Thyroid gland (tissue), 4 donors: ENCODE measurements around the gene PXN. TPM values are rescaled to one million over a fixed set of nuclear protein-coding genes. Genes with fewer than 3 reads are reported as not detected.

ENCODE experiments used
- DNase-seq, 2 donors: peaks; one replicate each; pipeline ENCODE4 v3.0.0-alpha.2; 2019
- H3K27ac ChIP-seq, 3 donors: fragments of 200-600 bp; sonication (generic); 1 replicate in 2 of 3; 2 replicates in 1 of 3; pipeline ENCODE4 v1.5.1; 2016 to 2019; ENCODE audit warnings: mild to moderate bottlenecking in 1 of 3, moderate library complexity in 1 of 3
- H3K27me3 ChIP-seq: fragments of 200-600 bp; sonication (generic); one replicate; pipeline ENCODE4 v1.5.1; 2019
- H3K36me3 ChIP-seq, 2 donors: fragments of 200-600 bp; sonication (generic); one replicate each; pipeline ENCODE4 v1.5.1; 2016 to 2019
- H3K4me1 ChIP-seq, 2 donors: fragments of 200-600 bp; sonication (generic); one replicate each; pipeline ENCODE4 v1.5.1; 2017 to 2019
- H3K4me3 ChIP-seq, 3 donors: fragments of 200-600 bp; sonication (generic); replicated peaks in 1 of 3; 1 replicate in 2 of 3; 2 replicates in 1 of 3; pipeline ENCODE4 v1.5.1; 2016; ENCODE audit warnings: mild to moderate bottlenecking in 1 of 3
- H3K9me3 ChIP-seq: fragments of 200-600 bp; sonication (generic); one replicate; pipeline ENCODE4 v1.5.1; 2017
- CTCF ChIP-seq, 6 experiments: fragments of 200-600 bp in 3 of 6; fragments of 450-650 bp in 3 of 6; sonication (generic) in 3 of 6; IDR thresholded peaks; one replicate each; pipeline ENCODE4 v1.5.1; 2016 to 2019; ENCODE audit warnings: antibody characterized with exemption in 6 of 6, mild to moderate bottlenecking in 2 of 6, inconsistent platforms in 1 of 6, moderate library complexity in 1 of 6
- POLR2A ChIP-seq, 2 donors: fragments of 450-650 bp; IDR thresholded peaks; one replicate each; pipeline ENCODE4 v1.6.1; 2017; ENCODE audit warnings: antibody characterized with exemption in 2 of 2, mild to moderate bottlenecking in 2 of 2, moderate library complexity in 1 of 2
- WGBS, 2 donors: methylation state at CpG; one replicate each; pipeline ENCODE4 v1.1.5; 2017; 5-methylcytosine and 5-hydroxymethylcytosine counted together
- intact Hi-C: fragments of 100-400 bp; cut with DNase I; formaldehyde crosslinking; loops from one replicate; pipeline ENCODE4 v1.15.1; 2023
- total RNA-seq, 4 donors: library from RNA; depleted of rRNA; stranded (reverse); fragments of >200 nt; gene quantifications; one replicate each; pipeline ENCODE4 v1.2.3, GENCODE V29; 2016

The PXN gene
- total RNA-seq, 4 donors from 2014 or later: 61.7 to 95.5 (median 82.7) TPM

- no peak for TF ChIP-seq CTCF (IDR thresholded peaks at IDR 0.05)
- TF ChIP-seq POLR2A (IDR thresholded peaks at IDR 0.05): no peak
- no peak for DNase-seq
- Histone ChIP-seq H3K36me3 (peaks cover 39 to 40% of the 10 kb centered on the region in 2 donors), H3K9me3 (no peaks in the 10 kb centered on the region), H3K4me1 (peaks cover 28 to 31% of the 10 kb centered on the region in 2 donors), H3K4me3 (no peak overlapping the region), H3K27me3 (no peaks in the 10 kb centered on the region), H3K27ac (peak overlapping the region in 1 of 3 donors; percentile 52)
- 89 to 91% methylated on average over 7 of the region's 7 CpGs for WGBS, 2 donors
- intact Hi-C loops: no loop called here
Observed at GRCh38 chr12:120180975-120181374, 84.6 kb downstream of the PXN start.

GRCh38 chr12:120175537-120175936, 90.0 kb downstream of the PXN start:
- WGBS, 2 donors: 44 to 71% methylated on average over 11 of the region's 11 CpGs
- Histone ChIP-seq H3K4me3 (no peak overlapping the region), H3K36me3 (peaks cover 49 to 77% of the 10 kb centered on the region in 2 donors), H3K27ac (peak overlapping the region; percentile 73 to 92 (median 74)), H3K9me3 (no peaks in the 10 kb centered on the region), H3K27me3 (no peaks in the 10 kb centered on the region), H3K4me1 (peaks cover 17% of the 10 kb centered on the region in 2 donors)
- TF ChIP-seq POLR2A (IDR thresholded peaks at IDR 0.05) (peak in 1 of 2 donors; percentile 7), CTCF (IDR thresholded peaks at IDR 0.05) (no peak)
- peak; percentile 82 to 87 for DNase-seq
- intact Hi-C loops: no loop called here

GRCh38 chr12:120175062-120175461, 90.5 kb downstream of the PXN start:
- peaks cover 52 to 81% of the 10 kb centered on the region in 2 donors for H3K36me3 ChIP-seq
- no peak overlapping the region for H3K4me3 ChIP-seq
- 42 to 50% methylated on average over 5 of the region's 5 CpGs for WGBS, 2 donors
- peak overlapping the region; percentile 73 to 92 (median 74) for H3K27ac ChIP-seq
- intact Hi-C loops: no loop called here
- H3K9me3 ChIP-seq: no peaks in the 10 kb centered on the region
- peak; percentile 59 to 63 for DNase-seq
- no peaks in the 10 kb centered on the region for H3K27me3 ChIP-seq
- TF ChIP-seq CTCF (IDR thresholded peaks at IDR 0.05) (no peak), POLR2A (IDR thresholded peaks at IDR 0.05) (no peak)
- peaks cover 17% of the 10 kb centered on the region in 2 donors for H3K4me1 ChIP-seq

GRCh38 chr12:120172053-120172452, 93.5 kb downstream of the PXN start:
- peaks cover 55 to 84% of the 10 kb centered on the region in 2 donors for H3K36me3 ChIP-seq
- no peak overlapping the region for H3K27ac ChIP-seq
- no peaks in the 10 kb centered on the region for H3K9me3 ChIP-seq
- intact Hi-C loops: no loop called here
- H3K27me3 ChIP-seq: no peaks in the 10 kb centered on the region
- no peak for DNase-seq
- 94 to 95% methylated on average over 3 of the region's 3 CpGs for WGBS, 2 donors
- H3K4me3 ChIP-seq: no peak overlapping the region
- H3K4me1 ChIP-seq: peaks cover 17% of the 10 kb centered on the region in 2 donors
- TF ChIP-seq CTCF (IDR thresholded peaks at IDR 0.05) (no peak), POLR2A (IDR thresholded peaks at IDR 0.05) (no peak)

GRCh38 chr12:120170631-120171030, 94.9 kb downstream of the PXN start:
- Histone ChIP-seq H3K36me3 (peaks cover 54 to 75% of the 10 kb centered on the region in 2 donors), H3K4me3 (no peak overlapping the region), H3K4me1 (peaks cover 5 to 6% of the 10 kb centered on the region in 2 donors), H3K9me3 (no peaks in the 10 kb centered on the region), H3K27ac (no peak overlapping the region), H3K27me3 (no peaks in the 10 kb centered on the region)
- WGBS, 2 donors: 96 to 99% methylated on average over 7 of the region's 7 CpGs
- DNase-seq: no peak
- TF ChIP-seq POLR2A (IDR thresholded peaks at IDR 0.05) (no peak), CTCF (IDR thresholded peaks at IDR 0.05) (no peak)
- intact Hi-C loops: no loop called here
